PC-3 (cell line): ENCODE data around the gene IDS.

ENCODE experiments used
- CTCF ChIP-seq: fragments of 300-600 bp; sonication (generic); conservative IDR thresholded peaks from 2 replicates; pipeline ENCODE4 v1.5.1; 2017; ENCODE audit warnings: antibody characterized with exemption, low read depth, mild to moderate bottlenecking, low read length
- EZH2 ChIP-seq: fragments of 300-600 bp; sonication (generic); IDR thresholded peaks from one replicate; pipeline ENCODE4 v1.6.1; 2017; ENCODE audit warnings: antibody characterized with exemption, mild to moderate bottlenecking, low read length; ENCODE audit not compliant: unreplicated experiment

DNA sequence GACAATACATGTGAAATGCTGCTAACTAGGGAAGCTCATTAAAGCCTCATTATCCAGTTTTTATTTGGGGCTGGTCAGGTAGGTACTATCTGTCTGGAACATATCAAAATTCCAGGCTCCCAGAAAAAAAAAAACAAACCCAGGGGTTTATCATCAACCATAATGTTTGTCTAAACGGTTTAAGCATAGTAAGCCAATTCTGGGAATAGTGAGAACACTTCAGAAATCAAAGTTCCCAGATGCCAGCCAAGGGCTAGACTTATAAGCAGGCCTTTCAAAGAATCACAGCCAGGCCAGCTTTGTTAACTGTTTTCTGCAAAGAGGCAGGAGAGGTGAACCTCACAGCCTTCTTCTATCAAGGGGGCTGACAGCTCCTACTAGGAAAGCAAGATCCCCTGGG, 8.1 kb downstream of the IDS start:
- TF ChIP-seq CTCF: no peak
- no peak for TF ChIP-seq EZH2
